PC-3 (cell line): ENCODE measurements around the gene SNAP47. TPM values are rescaled to one million over a fixed set of nuclear protein-coding genes. Genes with fewer than 3 reads are reported as not detected.

ENCODE experiments used
- ATAC-seq: fragments of 200-7000 bp; cut with Tn5 transposase; 2 replicates; pipeline ENCODE4 v1.9.1; 2020; ENCODE audit warnings: mild to moderate bottlenecking, moderate library complexity
- BruUV-seq: library from RNA; stranded (reverse); fragments of 400-500 nt; replicated peaks from 2 replicates; lab custom pipeline; 2021; lab: Mats Ljungman, UMichigan
- CTCF ChIA-PET: fragments of 300-600 bp; sonication (Branson Sonifier 250); formaldehyde crosslinking; loops from one replicate; lab custom pipeline; 2022; ENCODE audit warnings: antibody characterized with exemption; lab: Charles Lee
- POLR2A ChIA-PET: fragments of 300-600 bp; sonication (Branson Sonifier 250); formaldehyde crosslinking; loops from one replicate; lab custom pipeline; 2022; ENCODE audit warnings: antibody characterized with exemption; ENCODE audit not compliant: unreplicated experiment; lab: Charles Lee
- DNase-seq: peaks from one replicate; pipeline ENCODE4 v3.0.0-alpha.2; 2015
- H2AFZ ChIP-seq: fragments of 300-600 bp; sonication (generic); 2 replicates; pipeline ENCODE4 v1.6.0; 2016; ENCODE audit warnings: antibody characterized with exemption, low read length
- H3F3A ChIP-seq: fragments of 300-600 bp; sonication (generic); one replicate; pipeline ENCODE4 v1.6.0; 2017; ENCODE audit warnings: antibody characterized with exemption, low read length, control low read depth, mild to moderate bottlenecking; ENCODE audit not compliant: unreplicated experiment
- H3K27ac ChIP-seq: fragments of 300-600 bp; sonication (generic); 2 replicates; pipeline ENCODE4 v1.5.1; 2016; ENCODE audit warnings: mild to moderate bottlenecking, low read length
- H3K27me3 ChIP-seq: fragments of 300-600 bp; sonication (generic); 2 replicates; pipeline ENCODE4 v1.6.1; 2016; ENCODE audit warnings: low read length, mixed read lengths
- H3K36me3 ChIP-seq: fragments of 300-600 bp; sonication (generic); 2 replicates; pipeline ENCODE4 v1.6.1; 2016; ENCODE audit warnings: low read depth, mixed run types, low read length, mixed read lengths
- H3K4me1 ChIP-seq: fragments of 300-600 bp; sonication (generic); 2 replicates; pipeline ENCODE4 v1.5.1; 2016; ENCODE audit warnings: low read length; ENCODE audit not compliant: insufficient read depth
- H3K4me2 ChIP-seq: fragments of 300-600 bp; sonication (generic); 2 replicates; pipeline ENCODE4 v1.6.0; 2016; ENCODE audit warnings: low read length
- H3K4me3 ChIP-seq: fragments of 300-600 bp; sonication (generic); 2 replicates; pipeline ENCODE4 v1.5.1; 2016; ENCODE audit warnings: mild to moderate bottlenecking, low read length, mixed read lengths
- H3K79me2 ChIP-seq: fragments of 300-600 bp; sonication (generic); 2 replicates; pipeline ENCODE4 v1.6.1; 2017; ENCODE audit warnings: low read length, mixed read lengths
- H3K9ac ChIP-seq: fragments of 300-600 bp; sonication (generic); 2 replicates; pipeline ENCODE4 v1.6.0; 2016; ENCODE audit warnings: mild to moderate bottlenecking, low read length
- H3K9me2 ChIP-seq: fragments of 300-600 bp; sonication (generic); replicated peaks from 2 replicates; pipeline ENCODE4 v1.6.1; 2016; ENCODE audit warnings: mixed run types, low read length, mixed read lengths
- H3K9me3 ChIP-seq: fragments of 300-600 bp; sonication (generic); 2 replicates; pipeline ENCODE4 v1.6.1; 2016; ENCODE audit warnings: low read length, mixed read lengths
- H4K20me1 ChIP-seq: fragments of 300-600 bp; sonication (generic); 2 replicates; pipeline ENCODE4 v1.6.1; 2016; ENCODE audit warnings: low read length, mixed read lengths
- CTCF ChIP-seq: fragments of 300-600 bp; sonication (generic); conservative IDR thresholded peaks from 2 replicates; pipeline ENCODE4 v1.5.1; 2017; ENCODE audit warnings: antibody characterized with exemption, low read depth, mild to moderate bottlenecking, low read length
- EZH2 ChIP-seq: fragments of 300-600 bp; sonication (generic); IDR thresholded peaks from one replicate; pipeline ENCODE4 v1.6.1; 2017; ENCODE audit warnings: antibody characterized with exemption, mild to moderate bottlenecking, low read length; ENCODE audit not compliant: unreplicated experiment
- EZH2phosphoT487 ChIP-seq: fragments of 300-600 bp; sonication (generic); IDR thresholded peaks from 2 replicates; pipeline ENCODE4 v1.6.1; 2018; ENCODE audit warnings: mild to moderate bottlenecking, antibody characterized with exemption, low read length, borderline replicate concordance
- intact Hi-C: fragments of 100-400 bp; cut with micrococcal nuclease; formaldehyde crosslinking; loops from 2 replicates; pipeline ENCODE4 v1.9.0; 2023
- total RNA-seq: library from RNA; depleted of rRNA; stranded (reverse); fragments of >200 nt; gene quantifications from 2 replicates; pipeline ENCODE4 v1.2.3, GENCODE V29; 2014

SNAP47 gene
- total RNA-seq, 1 experiment from 2014 or later, result 123 TPM

GRCh38 chr1:227779021-227779441 is 43.8 kb downstream of the SNAP47 start:
- Histone ChIP-seq H3K4me2 (no peak overlapping the region), H3K9me3 (no peaks in the 10 kb centered on the region), H3K9ac (no peak overlapping the region), H3F3A (no peaks in the 10 kb centered on the region), H3K36me3 (peaks cover 25% of the 10 kb centered on the region), H3K9me2 (no peaks in the 10 kb centered on the region), H3K4me1 (peaks cover 7% of the 10 kb centered on the region; the same call in 1 of the 2 replicates), H3K79me2 (no peaks in the 10 kb centered on the region), H3K27me3 (no peaks in the 10 kb centered on the region), H4K20me1 (no peaks in the 10 kb centered on the region), H2AFZ (no peak overlapping the region), H3K27ac (no peak overlapping the region), H3K4me3 (no peak overlapping the region)
- CTCF ChIA-PET, result no interaction called here
- DNase-seq (no peak), ATAC-seq (no peak)
- POLR2A ChIA-PET, result no interaction called here
- intact Hi-C loops, result no loop called here
- no TSS peak for BruUV-seq
- TF ChIP-seq EZH2phosphoT487 (no peak), CTCF (no peak), EZH2 (no peak)

GRCh38 chr1:227779685-227780084 is 44.5 kb downstream of the SNAP47 start:
- Histone ChIP-seq H3K27ac (no peak overlapping the region), H3K9me3 (no peaks in the 10 kb centered on the region), H3K9me2 (no peaks in the 10 kb centered on the region), H2AFZ (no peak overlapping the region), H3K79me2 (no peaks in the 10 kb centered on the region), H3K27me3 (no peaks in the 10 kb centered on the region), H3K4me1 (peaks cover 7% of the 10 kb centered on the region; the same call in 1 of the 2 replicates), H3F3A (no peaks in the 10 kb centered on the region), H3K9ac (no peak overlapping the region), H3K4me3 (no peak overlapping the region), H3K36me3 (peaks cover 19% of the 10 kb centered on the region), H4K20me1 (no peaks in the 10 kb centered on the region), H3K4me2 (no peak overlapping the region)
- ChIA-PET POLR2A (interaction anchor here (0.6 kb wide), 1 partner anchor 108 kb away, joined by 3 read pairs; no protein-coding TSS in a partner anchor), CTCF (no interaction called here)
- ATAC-seq, result no peak
- no TSS peak for BruUV-seq
- TF ChIP-seq CTCF (no peak), EZH2 (no peak), EZH2phosphoT487 (no peak)
- intact Hi-C loops, result loop anchor here (10.0 kb wide), 1 partner anchor 385 kb away; the partner anchor contains the start of gene IBA57
- DNase-seq, result no peak
